GM12864 (cell line): ENCODE data around the gene TLE4.

Experiments used
- DNase-seq: peaks from one replicate; pipeline ENCODE4 v3.0.0-alpha.2; 2011; ENCODE audit warnings: low read depth
- H3K4me3 ChIP-seq: 2 replicates; pipeline ENCODE4 v1.5.1; 2011; ENCODE audit warnings: mild to moderate bottlenecking, low read depth, low read length, control low read depth
- CTCF ChIP-seq: IDR thresholded peaks from 2 replicates; pipeline ENCODE4 v1.5.1; 2011; ENCODE audit warnings: low read depth, mild to moderate bottlenecking, moderate library complexity, low read length, control low read depth, inconsistent platforms; ENCODE audit errors: missing control alignments

Gene TLE4

GRCh38 chr9:79641070-79641469, 69.3 kb downstream of the TLE4 start:
- no peak for TF ChIP-seq CTCF
- no peak overlapping the region for H3K4me3 ChIP-seq
- DNase-seq: no peak

- no peak for TF ChIP-seq CTCF
- no peak for DNase-seq
- H3K4me3 ChIP-seq: no peak overlapping the region
Measured at GRCh38 chr9:79642671-79643070, 70.9 kb downstream of the TLE4 start.

GRCh38 chr9:79644048-79644447, 72.3 kb downstream of the TLE4 start:
- no peak for DNase-seq
- H3K4me3 ChIP-seq: no peak overlapping the region
- TF ChIP-seq CTCF: no peak

GRCh38 chr9:79644601-79645000, 72.8 kb downstream of the TLE4 start:
- no peak overlapping the region for H3K4me3 ChIP-seq
- DNase-seq: no peak
- TF ChIP-seq CTCF: no peak

- no peak overlapping the region for H3K4me3 ChIP-seq
- no peak for TF ChIP-seq CTCF
- no peak for DNase-seq
Measured at GRCh38 chr9:79645110-79645509, 73.3 kb downstream of the TLE4 start.

- no peak for TF ChIP-seq CTCF
- no peak for DNase-seq
- no peak overlapping the region for H3K4me3 ChIP-seq
Measured at GRCh38 chr9:79646096-79646495, 74.3 kb downstream of the TLE4 start.

- H3K4me3 ChIP-seq: no peak overlapping the region
- no peak for DNase-seq
- no peak for TF ChIP-seq CTCF
Measured at GRCh38 chr9:79651251-79651795, 79.6 kb downstream of the TLE4 start.
